ENCODE data around the gene PDK4. TPM values are rescaled to one million over a fixed set of nuclear protein-coding genes. Genes with fewer than 3 reads are reported as not detected.
A peak's percentile ranks its signal among the peaks of the same experiment; 100 is the strongest.

PDK4 gene
- 1.9 TPM for polyA plus RNA-seq (2013, experiment 1 of 2)
- polyA plus RNA-seq (2013, experiment 2 of 2): 1.5 TPM

DNA sequence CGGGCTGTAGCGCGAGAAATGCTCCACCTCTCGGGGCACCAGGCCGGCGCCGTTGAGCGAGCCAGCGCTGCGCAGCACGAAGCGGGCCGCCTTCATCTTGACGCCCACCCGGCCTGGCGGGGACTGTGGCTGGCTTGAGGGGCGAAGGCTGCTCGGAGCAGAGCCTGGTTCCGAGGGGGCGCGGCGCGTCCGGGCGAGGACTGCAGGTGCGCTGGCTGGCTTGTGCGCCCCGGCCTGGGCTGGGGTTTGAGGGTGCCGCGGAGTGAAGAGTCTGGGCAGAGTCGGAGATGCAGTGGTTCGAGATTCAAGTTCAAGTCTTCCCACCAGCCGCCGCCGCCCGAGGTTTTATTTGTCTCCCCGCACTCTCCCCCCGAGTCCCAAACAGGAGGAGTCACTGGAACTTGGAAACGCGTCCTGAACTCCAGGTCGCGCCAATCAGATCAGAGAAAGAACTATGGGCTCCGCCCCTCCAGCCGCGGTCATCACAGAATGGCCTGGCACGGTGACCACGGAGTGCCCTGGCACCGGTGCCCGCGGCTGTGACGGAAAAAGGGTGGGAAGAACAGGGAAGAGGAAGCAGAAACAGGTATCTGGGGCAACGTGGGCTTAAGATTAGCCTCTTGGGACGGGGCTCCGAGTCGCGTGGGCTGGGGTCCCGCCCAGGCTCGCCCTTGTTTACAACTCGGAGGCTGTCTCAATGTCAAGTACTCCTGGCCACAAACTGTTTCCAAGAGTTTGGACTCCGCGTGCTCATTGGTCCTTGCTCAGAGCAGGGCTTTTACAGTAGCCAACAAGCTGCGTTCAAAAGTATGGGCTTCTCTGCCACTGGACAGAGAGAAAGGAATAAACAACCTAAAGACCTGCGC, at the start of gene PDK4:
PDK4 (minus strand) TSS at position 319 of the 866 bp plus-strand sequence; CDS start at position 96, 223 bp downstream.
- H3K36me3 ChIP-seq (ENCODE audit: control insufficient read depth, insufficient read depth, low read length): no peaks in the 10 kb centered on the region
- 2 to 3% methylated on average over 51 to 57 of the region's 63 CpGs for WGBS, 2 experiments (ENCODE audit: insufficient coverage in 2 of 2)
- no peak within 1 kb of the TSS for H3K27ac ChIP-seq (ENCODE audit: low read depth, low read length, severe bottlenecking)

GRCh38 chr7:95642173-95642572, 45.9 kb upstream of the PDK4 start:
- Histone ChIP-seq H3K27ac (ENCODE audit: low read depth, low read length, severe bottlenecking) (no peak overlapping the region), H3K4me1 (ENCODE audit: control insufficient read depth, insufficient read depth, low read length, poor library complexity, severe bottlenecking) (no peaks in the 10 kb centered on the region), H3K36me3 (ENCODE audit: control insufficient read depth, insufficient read depth, low read length) (no peaks in the 10 kb centered on the region), H3K9me3 (ENCODE audit: control insufficient read depth, low read length) (no peaks in the 10 kb centered on the region), H3K4me3 (ENCODE audit: extremely low read depth, insufficient read depth, low read length, poor library complexity, severe bottlenecking) (no peak overlapping the region)
- 81 to 83% methylated on average over 4 to 5 of the region's 5 CpGs for WGBS, 2 experiments (ENCODE audit: insufficient coverage in 2 of 2)

More for the DNA sequence above, at the start of gene PDK4:
- peaks cover 4% of the 10 kb centered on the region for H3K4me1 ChIP-seq (ENCODE audit: control insufficient read depth, insufficient read depth, low read length, poor library complexity, severe bottlenecking)
- peak within 1 kb of the TSS; percentile 51 for H3K4me3 ChIP-seq (ENCODE audit: extremely low read depth, insufficient read depth, low read length, poor library complexity, severe bottlenecking)
- no peaks in the 10 kb centered on the region for H3K9me3 ChIP-seq (ENCODE audit: control insufficient read depth, low read length)

GRCh38 chr7:95636140-95636940, 40.0 kb upstream of the PDK4 start:
- H3K4me1 ChIP-seq (ENCODE audit: control insufficient read depth, insufficient read depth, low read length, poor library complexity, severe bottlenecking): no peaks in the 10 kb centered on the region
- H3K27ac ChIP-seq (ENCODE audit: low read depth, low read length, severe bottlenecking): no peak overlapping the region
- H3K9me3 ChIP-seq (ENCODE audit: control insufficient read depth, low read length): no peaks in the 10 kb centered on the region
- no peaks in the 10 kb centered on the region for H3K36me3 ChIP-seq (ENCODE audit: control insufficient read depth, insufficient read depth, low read length)
- WGBS, 2 experiments (ENCODE audit: insufficient coverage in 2 of 2): 66 to 72% methylated on average over 2 of the region's 2 CpGs
- no peak overlapping the region for H3K4me3 ChIP-seq (ENCODE audit: extremely low read depth, insufficient read depth, low read length, poor library complexity, severe bottlenecking)

DNA sequence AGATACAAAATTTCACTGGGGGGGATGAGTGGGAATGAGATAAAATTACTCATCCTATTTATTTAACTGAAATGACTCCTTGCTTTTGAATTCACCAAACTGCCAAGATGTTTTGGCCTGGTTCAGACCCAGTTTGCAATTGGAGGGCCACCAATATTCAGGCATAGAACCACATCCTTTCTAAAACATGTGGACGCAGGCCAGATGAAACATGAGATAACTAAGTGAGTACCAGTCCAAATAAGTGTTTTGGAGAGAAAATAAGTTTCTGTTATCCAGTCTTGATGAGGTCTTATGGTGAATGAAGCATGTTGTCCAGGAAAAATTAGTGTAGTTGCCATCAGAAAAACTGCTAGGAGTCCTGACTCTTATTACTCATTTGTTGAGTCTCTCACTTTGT, 36.3 kb upstream of the PDK4 start:
- WGBS, 2 experiments (ENCODE audit: insufficient coverage in 2 of 2): 80% methylated on average over 1 of the region's 1 CpG; no CpG with 5 or more reads in 1 of the 2 experiments
- no peaks in the 10 kb centered on the region for H3K36me3 ChIP-seq (ENCODE audit: control insufficient read depth, insufficient read depth, low read length)

GRCh38 chr7:95631527-95631926, 35.2 kb upstream of the PDK4 start:
- WGBS, 2 experiments (ENCODE audit: insufficient coverage in 2 of 2): no CpG with 5 or more reads among the region's 7 CpGs
- Histone ChIP-seq H3K27ac (ENCODE audit: low read depth, low read length, severe bottlenecking) (no peak overlapping the region), H3K9me3 (ENCODE audit: control insufficient read depth, low read length) (no peaks in the 10 kb centered on the region), H3K36me3 (ENCODE audit: control insufficient read depth, insufficient read depth, low read length) (no peaks in the 10 kb centered on the region), H3K4me1 (ENCODE audit: control insufficient read depth, insufficient read depth, low read length, poor library complexity, severe bottlenecking) (no peaks in the 10 kb centered on the region), H3K4me3 (ENCODE audit: extremely low read depth, insufficient read depth, low read length, poor library complexity, severe bottlenecking) (no peak overlapping the region)

More for the DNA sequence above, 36.3 kb upstream of the PDK4 start:
- Histone ChIP-seq H3K27ac (ENCODE audit: low read depth, low read length, severe bottlenecking) (no peak overlapping the region), H3K9me3 (ENCODE audit: control insufficient read depth, low read length) (no peaks in the 10 kb centered on the region), H3K4me1 (ENCODE audit: control insufficient read depth, insufficient read depth, low read length, poor library complexity, severe bottlenecking) (no peaks in the 10 kb centered on the region), H3K4me3 (ENCODE audit: extremely low read depth, insufficient read depth, low read length, poor library complexity, severe bottlenecking) (no peak overlapping the region)

DNA sequence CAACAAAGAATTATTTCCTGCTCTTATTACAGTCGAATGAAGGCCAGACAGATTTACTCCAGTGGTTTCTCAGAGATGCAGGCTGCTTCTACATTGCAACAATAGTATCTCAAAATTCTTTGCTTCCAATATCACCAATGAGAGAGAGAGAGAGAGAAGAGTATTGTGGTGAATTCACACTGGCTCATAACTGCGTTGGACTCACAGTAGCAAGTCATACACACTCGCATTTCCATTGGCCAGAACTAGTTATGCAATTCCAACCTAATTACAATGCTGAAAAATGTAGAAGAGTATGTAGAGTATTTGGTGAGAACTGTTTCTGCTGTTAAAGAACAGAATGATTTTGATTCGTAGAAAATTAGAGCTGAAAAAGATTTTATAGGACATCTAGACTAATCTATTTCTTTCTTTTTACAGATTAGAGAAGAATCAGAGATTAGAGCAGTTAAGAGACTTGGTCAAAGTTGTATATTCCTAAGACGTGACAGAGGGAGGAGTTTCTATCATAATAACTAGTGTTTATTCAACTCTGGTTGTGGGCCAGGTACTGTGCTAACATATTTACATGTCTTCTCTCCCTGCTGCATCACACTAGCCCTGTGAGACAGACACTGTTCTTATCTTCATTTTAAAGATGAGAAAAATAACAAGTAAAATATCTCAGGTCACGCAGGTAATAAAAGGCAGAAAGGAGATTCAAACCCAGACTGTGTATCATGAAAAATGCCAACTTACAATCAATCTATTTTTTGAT, 34.6 kb upstream of the PDK4 start:
- no peak overlapping the region for H3K4me3 ChIP-seq (ENCODE audit: extremely low read depth, insufficient read depth, low read length, poor library complexity, severe bottlenecking)
- H3K9me3 ChIP-seq (ENCODE audit: control insufficient read depth, low read length): no peaks in the 10 kb centered on the region
- 57 to 77% methylated on average over 1 to 2 of the region's 6 CpGs for WGBS, 2 experiments (ENCODE audit: insufficient coverage in 2 of 2)
- no peak overlapping the region for H3K27ac ChIP-seq (ENCODE audit: low read depth, low read length, severe bottlenecking)
- no peaks in the 10 kb centered on the region for H3K36me3 ChIP-seq (ENCODE audit: control insufficient read depth, insufficient read depth, low read length)
- no peaks in the 10 kb centered on the region for H3K4me1 ChIP-seq (ENCODE audit: control insufficient read depth, insufficient read depth, low read length, poor library complexity, severe bottlenecking)

GRCh38 chr7:95628831-95629439, 32.6 kb upstream of the PDK4 start:
- 89% methylated on average over 2 to 4 of the region's 5 CpGs for WGBS, 2 experiments (ENCODE audit: insufficient coverage in 2 of 2)
- Histone ChIP-seq H3K4me1 (ENCODE audit: control insufficient read depth, insufficient read depth, low read length, poor library complexity, severe bottlenecking) (no peaks in the 10 kb centered on the region), H3K9me3 (ENCODE audit: control insufficient read depth, low read length) (no peaks in the 10 kb centered on the region), H3K4me3 (ENCODE audit: extremely low read depth, insufficient read depth, low read length, poor library complexity, severe bottlenecking) (no peak overlapping the region), H3K27ac (ENCODE audit: low read depth, low read length, severe bottlenecking) (no peak overlapping the region), H3K36me3 (ENCODE audit: control insufficient read depth, insufficient read depth, low read length) (no peaks in the 10 kb centered on the region)

DNA sequence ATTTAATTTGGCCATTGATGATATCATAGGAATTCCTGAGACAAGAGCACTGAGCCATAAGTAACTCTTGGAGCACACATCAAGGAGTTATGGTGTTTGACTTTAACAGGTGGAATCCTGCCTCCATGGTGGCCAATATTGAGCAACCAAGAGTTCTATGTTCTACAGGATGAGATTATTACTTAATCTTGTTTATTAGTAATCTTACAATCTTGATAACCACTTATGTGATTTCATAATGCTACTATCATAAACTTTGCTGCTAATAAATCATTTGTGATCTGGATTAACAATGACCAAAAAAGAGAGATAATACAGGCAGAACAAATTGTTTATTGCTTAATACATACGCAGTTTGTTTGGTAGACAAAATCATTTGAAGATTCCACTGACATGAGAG, 27.5 kb upstream of the PDK4 start:
- no peak overlapping the region for H3K4me3 ChIP-seq (ENCODE audit: extremely low read depth, insufficient read depth, low read length, poor library complexity, severe bottlenecking)
- H3K9me3 ChIP-seq (ENCODE audit: control insufficient read depth, low read length): no peaks in the 10 kb centered on the region
- 60% methylated on average over 1 of the region's 1 CpG; no CpG with 5 or more reads in 1 of the 2 experiments for WGBS, 2 experiments (ENCODE audit: insufficient coverage in 2 of 2)
- no peaks in the 10 kb centered on the region for H3K36me3 ChIP-seq (ENCODE audit: control insufficient read depth, insufficient read depth, low read length)
- no peaks in the 10 kb centered on the region for H3K4me1 ChIP-seq (ENCODE audit: control insufficient read depth, insufficient read depth, low read length, poor library complexity, severe bottlenecking)
- H3K27ac ChIP-seq (ENCODE audit: low read depth, low read length, severe bottlenecking): no peak overlapping the region

GRCh38 chr7:95622859-95623258, 26.5 kb upstream of the PDK4 start:
- Histone ChIP-seq H3K4me3 (ENCODE audit: extremely low read depth, insufficient read depth, low read length, poor library complexity, severe bottlenecking) (no peak overlapping the region), H3K36me3 (ENCODE audit: control insufficient read depth, insufficient read depth, low read length) (no peaks in the 10 kb centered on the region), H3K9me3 (ENCODE audit: control insufficient read depth, low read length) (no peaks in the 10 kb centered on the region), H3K4me1 (ENCODE audit: control insufficient read depth, insufficient read depth, low read length, poor library complexity, severe bottlenecking) (no peaks in the 10 kb centered on the region), H3K27ac (ENCODE audit: low read depth, low read length, severe bottlenecking) (no peak overlapping the region)
- WGBS, 2 experiments (ENCODE audit: insufficient coverage in 2 of 2): 78 to 83% methylated on average over 1 of the region's 3 CpGs

- no peaks in the 10 kb centered on the region for H3K9me3 ChIP-seq (ENCODE audit: control insufficient read depth, low read length)
- no peak overlapping the region for H3K4me3 ChIP-seq (ENCODE audit: extremely low read depth, insufficient read depth, low read length, poor library complexity, severe bottlenecking)
- H3K4me1 ChIP-seq (ENCODE audit: control insufficient read depth, insufficient read depth, low read length, poor library complexity, severe bottlenecking): no peaks in the 10 kb centered on the region
- H3K27ac ChIP-seq (ENCODE audit: low read depth, low read length, severe bottlenecking): no peak overlapping the region
- no peaks in the 10 kb centered on the region for H3K36me3 ChIP-seq (ENCODE audit: control insufficient read depth, insufficient read depth, low read length)
These were observed 25.8 kb upstream of the PDK4 start for GRCh38 chr7:95622001-95622549.

Measured in mesodermal cell (in vitro differentiated cells).